ENCODE data around the gene ADO. TPM values are rescaled to one million over a fixed set of nuclear protein-coding genes. Genes with fewer than 3 reads are reported as not detected.

Gene ADO
- polyA plus RNA-seq, 1 of the 3 experiments (the other 2 are of a cell fraction), result 6.9 TPM

DNA sequence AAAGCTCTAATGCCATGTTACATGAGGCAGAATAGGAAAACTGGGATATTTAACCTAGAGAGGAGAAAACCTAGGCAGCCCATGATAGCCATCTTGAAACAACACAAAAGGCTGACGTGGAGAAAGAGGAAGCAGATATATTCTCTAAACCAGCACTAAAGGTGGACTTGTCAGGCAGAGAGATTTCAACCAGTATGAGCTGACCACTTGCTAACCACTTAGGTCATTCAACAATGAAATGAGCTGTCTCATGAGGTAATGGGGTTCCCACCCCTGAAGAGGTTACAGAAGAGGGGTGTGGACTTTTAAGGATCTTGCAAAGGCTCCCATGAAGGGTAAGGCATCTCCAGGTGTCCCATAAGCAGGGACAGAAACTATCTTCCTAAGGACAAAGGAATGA lies 38.5 kb downstream of the ADO start:
- Histone ChIP-seq H3K4me3 (ENCODE audit: low read depth in 2 of 2, low read length in 1 of 2) (no peak overlapping the region), H3K4me1 (ENCODE audit: control insufficient read depth in 1 of 2, insufficient read depth in 2 of 2, low read depth in 1 of 2, low read length in 1 of 2) (no peaks in the 10 kb centered on the region), H3K4me2 (no peak overlapping the region), H3K9me3 (no peaks in the 10 kb centered on the region), H3K9ac (no peak overlapping the region), H3K9me2 (no peaks in the 10 kb centered on the region), H3F3A (replicated peaks; ENCODE audit: insufficient read depth) (no peaks in the 10 kb centered on the region), H3K79me2 (ENCODE audit: insufficient read depth) (no peaks in the 10 kb centered on the region), H3K27me3 (ENCODE audit: insufficient read depth) (peaks cover 9% of the 10 kb centered on the region; the same call in 1 of the 2 replicates), H3K27ac (ENCODE audit: low read depth in 2 of 2, low read length in 1 of 2) (no peak overlapping the region), H3K36me3 (replicated peaks in 1 of 2; ENCODE audit: control insufficient read depth in 1 of 2, insufficient read depth in 2 of 2, low read length in 1 of 2) (no peaks in the 10 kb centered on the region), H2AFZ (ENCODE audit: low read depth) (no peak overlapping the region), H4K20me1 (ENCODE audit: insufficient read depth) (no peaks in the 10 kb centered on the region)
- WGBS (ENCODE audit: low lambda C conversion rate), result 25% methylated on average over 1 of the region's 1 CpG
- POLR2A ChIA-PET, result interaction anchor here (0.5 kb wide), 1 partner anchor 63 kb away, joined by 3 read pairs; no protein-coding TSS in a partner anchor
- CTCF ChIA-PET, result no interaction called here
- no peak for TF ChIP-seq SMC3 (IDR thresholded peaks at IDR 0.05; ENCODE audit: low read depth, low read length)
- TF ChIP-seq RCOR1 (IDR thresholded peaks at IDR 0.05; ENCODE audit: low read length), result no peak
- no peak for DNase-seq

DNA sequence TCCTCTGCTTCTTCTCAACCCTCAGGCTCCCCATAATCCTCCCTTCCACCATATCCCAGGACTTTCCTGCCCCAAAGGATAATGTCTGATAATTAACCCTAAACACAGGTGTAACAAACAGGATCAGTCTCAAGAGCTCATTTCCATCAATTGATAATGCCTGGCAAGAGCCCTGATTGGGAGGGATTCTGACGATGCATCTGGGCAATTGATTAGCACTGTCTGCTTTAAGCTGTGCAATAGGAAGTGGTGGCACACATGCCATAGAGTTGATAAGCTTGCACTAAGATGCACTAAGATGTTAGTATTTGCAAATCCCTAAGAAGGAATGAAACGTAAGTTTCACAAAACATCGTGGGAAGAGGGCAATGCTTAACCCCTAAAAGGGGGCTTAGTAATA lies 39.1 kb downstream of the ADO start:
- Histone ChIP-seq H3K4me2 (no peak overlapping the region), H2AFZ (ENCODE audit: low read depth) (no peak overlapping the region)
- POLR2A ChIA-PET, result no interaction called here

More for the DNA sequence above, 39.1 kb downstream of the ADO start:
- TF ChIP-seq TCF12 (IDR thresholded peaks at IDR 0.05) (no peak), FOXM1 (IDR thresholded peaks at IDR 0.05; ENCODE audit: low read depth) (no peak), TAF1 (IDR thresholded peaks at IDR 0.05; ENCODE audit: borderline replicate concordance, low read depth, low read length) (no peak), SIN3A (IDR thresholded peaks at IDR 0.05; ENCODE audit: borderline replicate concordance, low read depth, low read length) (no peak), TEAD4 (IDR thresholded peaks at IDR 0.05; ENCODE audit: borderline replicate concordance, insufficient read depth) (no peak), RXRA (IDR thresholded peaks at IDR 0.05; ENCODE audit: borderline replicate concordance, low read depth) (no peak), GATA2 (CRISPR knock-in tag; IDR thresholded peaks at IDR 0.05) (no peak), FOXJ3 (CRISPR knock-in tag; IDR thresholded peaks at IDR 0.05) (no peak), FOSL2 (IDR thresholded peaks at IDR 0.05; ENCODE audit: borderline replicate concordance, low read depth) (no peak), YY1 (IDR thresholded peaks at IDR 0.05; ENCODE audit: low read depth) (no peak)
- TF ChIP-seq, protein P1, sequence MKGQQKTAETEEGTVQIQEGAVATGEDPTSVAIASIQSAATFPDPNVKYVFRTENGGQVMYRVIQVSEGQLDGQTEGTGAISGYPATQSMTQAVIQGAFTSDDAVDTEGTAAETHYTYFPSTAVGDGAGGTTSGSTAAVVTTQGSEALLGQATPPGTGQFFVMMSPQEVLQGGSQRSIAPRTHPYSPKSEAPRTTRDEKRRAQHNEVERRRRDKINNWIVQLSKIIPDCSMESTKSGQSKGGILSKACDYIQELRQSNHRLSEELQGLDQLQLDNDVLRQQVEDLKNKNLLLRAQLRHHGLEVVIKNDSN (IDR thresholded peaks at IDR 0.05; ENCODE audit: borderline replicate concordance, low read depth), result no peak
- TF ChIP-seq, protein P2, sequence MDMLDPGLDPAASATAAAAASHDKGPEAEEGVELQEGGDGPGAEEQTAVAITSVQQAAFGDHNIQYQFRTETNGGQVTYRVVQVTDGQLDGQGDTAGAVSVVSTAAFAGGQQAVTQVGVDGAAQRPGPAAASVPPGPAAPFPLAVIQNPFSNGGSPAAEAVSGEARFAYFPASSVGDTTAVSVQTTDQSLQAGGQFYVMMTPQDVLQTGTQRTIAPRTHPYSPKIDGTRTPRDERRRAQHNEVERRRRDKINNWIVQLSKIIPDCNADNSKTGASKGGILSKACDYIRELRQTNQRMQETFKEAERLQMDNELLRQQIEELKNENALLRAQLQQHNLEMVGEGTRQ (IDR thresholded peaks at IDR 0.05; ENCODE audit: borderline replicate concordance, low read depth, low read length), result no peak
- TF ChIP-seq, protein P3, sequence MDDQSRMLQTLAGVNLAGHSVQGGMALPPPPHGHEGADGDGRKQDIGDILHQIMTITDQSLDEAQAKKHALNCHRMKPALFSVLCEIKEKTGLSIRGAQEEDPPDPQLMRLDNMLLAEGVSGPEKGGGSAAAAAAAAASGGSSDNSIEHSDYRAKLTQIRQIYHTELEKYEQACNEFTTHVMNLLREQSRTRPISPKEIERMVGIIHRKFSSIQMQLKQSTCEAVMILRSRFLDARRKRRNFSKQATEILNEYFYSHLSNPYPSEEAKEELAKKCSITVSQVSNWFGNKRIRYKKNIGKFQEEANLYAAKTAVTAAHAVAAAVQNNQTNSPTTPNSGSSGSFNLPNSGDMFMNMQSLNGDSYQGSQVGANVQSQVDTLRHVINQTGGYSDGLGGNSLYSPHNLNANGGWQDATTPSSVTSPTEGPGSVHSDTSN (IDR thresholded peaks at IDR 0.05), result no peak
- TF ChIP-seq, protein P4, sequence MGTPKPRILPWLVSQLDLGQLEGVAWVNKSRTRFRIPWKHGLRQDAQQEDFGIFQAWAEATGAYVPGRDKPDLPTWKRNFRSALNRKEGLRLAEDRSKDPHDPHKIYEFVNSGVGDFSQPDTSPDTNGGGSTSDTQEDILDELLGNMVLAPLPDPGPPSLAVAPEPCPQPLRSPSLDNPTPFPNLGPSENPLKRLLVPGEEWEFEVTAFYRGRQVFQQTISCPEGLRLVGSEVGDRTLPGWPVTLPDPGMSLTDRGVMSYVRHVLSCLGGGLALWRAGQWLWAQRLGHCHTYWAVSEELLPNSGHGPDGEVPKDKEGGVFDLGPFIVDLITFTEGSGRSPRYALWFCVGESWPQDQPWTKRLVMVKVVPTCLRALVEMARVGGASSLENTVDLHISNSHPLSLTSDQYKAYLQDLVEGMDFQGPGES (IDR thresholded peaks at IDR 0.05; ENCODE audit: low read depth, low read length), result no peak
- TF ChIP-seq, protein P5, sequence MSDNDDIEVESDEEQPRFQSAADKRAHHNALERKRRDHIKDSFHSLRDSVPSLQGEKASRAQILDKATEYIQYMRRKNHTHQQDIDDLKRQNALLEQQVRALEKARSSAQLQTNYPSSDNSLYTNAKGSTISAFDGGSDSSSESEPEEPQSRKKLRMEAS (IDR thresholded peaks at IDR 0.05; ENCODE audit: low read depth), result no peak
- Histone ChIP-seq H3K9me2 (no peaks in the 10 kb centered on the region), H3K9ac (no peak overlapping the region), H4K20me1 (ENCODE audit: insufficient read depth) (no peaks in the 10 kb centered on the region), H3K9me3 (no peaks in the 10 kb centered on the region), H3K27me3 (ENCODE audit: insufficient read depth) (peaks cover 9% of the 10 kb centered on the region; the same call in 1 of the 2 replicates), H3K4me3 (ENCODE audit: low read depth in 2 of 2, low read length in 1 of 2) (no peak overlapping the region), H3F3A (replicated peaks; ENCODE audit: insufficient read depth) (no peaks in the 10 kb centered on the region), H3K27ac (ENCODE audit: low read depth in 2 of 2, low read length in 1 of 2) (no peak overlapping the region), H3K79me2 (ENCODE audit: insufficient read depth) (no peaks in the 10 kb centered on the region), H3K4me1 (ENCODE audit: control insufficient read depth in 1 of 2, insufficient read depth in 2 of 2, low read depth in 1 of 2, low read length in 1 of 2) (no peaks in the 10 kb centered on the region), H3K36me3 (replicated peaks in 1 of 2; ENCODE audit: control insufficient read depth in 1 of 2, insufficient read depth in 2 of 2, low read length in 1 of 2) (no peaks in the 10 kb centered on the region)
- no peak for DNase-seq
- WGBS (ENCODE audit: low lambda C conversion rate), result 27% methylated on average over 3 of the region's 3 CpGs
- CTCF ChIA-PET, result no interaction called here

Measured in SK-N-SH (cell line).